VCaP (cell line): ENCODE data around the gene SOX11.

ENCODE experiments used
- H3K27ac ChIP-seq: fragments of 450-650 bp; 2 replicates; pipeline ENCODE4 v1.5.1; 2017
- TF ChIP-seq, protein P1 (sequence below): fragments of 450-650 bp; conservative IDR thresholded peaks from 2 replicates; pipeline ENCODE4 v1.5.1; 2017; ENCODE audit warnings: mild to moderate bottlenecking, moderate library complexity

Gene SOX11

DNA sequence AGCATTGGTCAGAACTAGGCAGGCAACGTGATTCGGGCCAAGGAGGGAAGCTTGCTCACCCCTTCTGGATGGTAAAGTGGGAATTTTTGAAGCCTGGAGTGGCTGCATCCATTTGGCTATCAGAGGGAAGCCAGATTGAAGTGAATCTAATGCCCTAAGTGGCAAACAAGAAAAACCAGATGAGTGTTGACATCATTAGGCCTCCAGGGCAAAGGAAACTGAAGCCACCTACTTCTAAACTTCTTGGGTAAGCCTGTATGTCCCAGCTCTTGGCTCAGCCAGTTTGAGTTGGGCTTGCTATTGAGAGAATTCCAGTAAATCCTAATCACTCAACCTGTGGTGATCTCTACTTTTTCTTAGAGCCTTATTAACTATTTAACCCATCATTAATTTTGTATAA lies 20.9 kb downstream of the SOX11 start:
- H3K27ac ChIP-seq = no peak overlapping the region
- TF ChIP-seq, protein P1, sequence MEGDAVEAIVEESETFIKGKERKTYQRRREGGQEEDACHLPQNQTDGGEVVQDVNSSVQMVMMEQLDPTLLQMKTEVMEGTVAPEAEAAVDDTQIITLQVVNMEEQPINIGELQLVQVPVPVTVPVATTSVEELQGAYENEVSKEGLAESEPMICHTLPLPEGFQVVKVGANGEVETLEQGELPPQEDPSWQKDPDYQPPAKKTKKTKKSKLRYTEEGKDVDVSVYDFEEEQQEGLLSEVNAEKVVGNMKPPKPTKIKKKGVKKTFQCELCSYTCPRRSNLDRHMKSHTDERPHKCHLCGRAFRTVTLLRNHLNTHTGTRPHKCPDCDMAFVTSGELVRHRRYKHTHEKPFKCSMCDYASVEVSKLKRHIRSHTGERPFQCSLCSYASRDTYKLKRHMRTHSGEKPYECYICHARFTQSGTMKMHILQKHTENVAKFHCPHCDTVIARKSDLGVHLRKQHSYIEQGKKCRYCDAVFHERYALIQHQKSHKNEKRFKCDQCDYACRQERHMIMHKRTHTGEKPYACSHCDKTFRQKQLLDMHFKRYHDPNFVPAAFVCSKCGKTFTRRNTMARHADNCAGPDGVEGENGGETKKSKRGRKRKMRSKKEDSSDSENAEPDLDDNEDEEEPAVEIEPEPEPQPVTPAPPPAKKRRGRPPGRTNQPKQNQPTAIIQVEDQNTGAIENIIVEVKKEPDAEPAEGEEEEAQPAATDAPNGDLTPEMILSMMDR = no peak

DNA sequence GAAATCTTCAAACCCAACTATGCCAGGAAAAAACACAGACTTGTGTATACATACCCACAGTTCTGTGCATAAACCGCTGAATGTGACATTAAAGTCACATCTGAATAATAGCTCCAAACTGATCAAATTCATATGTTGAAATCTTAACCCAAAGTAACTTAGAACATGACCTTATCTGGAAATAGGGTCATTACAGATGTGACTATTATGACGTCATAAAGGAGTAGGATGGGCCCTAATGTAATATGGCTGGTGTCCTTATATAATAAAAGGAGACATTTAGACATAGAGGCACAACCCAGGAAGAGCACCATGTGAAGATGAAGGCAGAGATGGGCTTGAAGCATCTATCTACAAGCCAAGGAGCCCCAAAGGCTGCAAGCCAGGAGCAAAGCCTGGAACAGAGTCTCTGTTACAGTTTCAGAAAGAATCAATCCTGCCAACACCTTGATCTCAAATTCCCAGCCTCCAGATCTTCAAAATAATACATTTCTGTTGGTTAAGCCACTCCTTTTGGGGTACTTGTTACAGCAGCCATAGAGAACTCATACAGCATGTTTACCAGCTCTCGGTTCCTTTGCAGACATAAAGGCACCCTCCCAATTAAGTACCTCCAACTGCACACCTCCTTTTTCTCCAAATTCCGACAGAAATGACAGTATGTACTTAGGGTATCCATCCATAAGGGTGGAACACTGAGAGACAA lies 27.6 kb downstream of the SOX11 start:
- TF ChIP-seq, protein P1 = no peak
- H3K27ac ChIP-seq = no peak overlapping the region

DNA sequence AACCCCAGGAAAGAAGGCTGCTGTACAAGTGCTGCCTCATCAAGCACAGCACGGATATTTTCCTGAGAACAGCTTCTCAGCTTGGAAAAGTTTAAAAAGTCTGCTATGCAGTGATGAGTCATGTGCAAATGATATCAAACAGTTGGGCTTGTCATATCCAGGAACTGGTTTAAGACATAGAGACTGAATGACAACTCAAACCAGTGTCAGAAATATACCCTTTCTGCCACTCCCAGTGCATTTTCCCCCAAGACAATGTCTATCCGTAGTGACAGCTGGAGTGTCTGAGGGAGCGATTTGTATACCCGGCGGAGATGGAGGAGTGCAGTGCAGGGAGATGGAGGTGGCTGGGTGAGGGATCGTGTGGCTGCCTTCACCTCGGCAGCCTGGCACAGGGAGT lies 28.2 kb downstream of the SOX11 start:
- no peak overlapping the region for H3K27ac ChIP-seq
- TF ChIP-seq, protein P1 = no peak

DNA sequence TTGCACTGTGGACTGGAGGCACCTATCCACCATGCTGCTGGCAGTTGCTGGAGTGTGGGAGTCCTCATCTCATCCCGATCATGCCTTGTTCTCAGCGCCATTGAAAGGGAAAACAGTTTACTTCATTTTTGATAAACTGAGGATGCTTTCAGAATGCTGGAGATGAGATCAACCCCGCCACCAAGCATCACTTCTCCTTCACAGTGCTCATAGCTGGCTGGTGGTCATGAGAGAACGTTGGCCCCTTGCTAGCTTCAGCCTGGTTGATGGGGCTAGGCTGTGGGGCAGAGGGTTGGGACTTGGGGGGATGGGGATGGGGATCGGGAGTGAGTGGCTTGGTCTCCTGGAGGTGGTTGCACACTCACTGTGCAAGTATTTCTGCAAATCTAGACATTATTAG lies 30.1 kb downstream of the SOX11 start:
- H3K27ac ChIP-seq = no peak overlapping the region
- TF ChIP-seq, protein P1 = no peak

DNA sequence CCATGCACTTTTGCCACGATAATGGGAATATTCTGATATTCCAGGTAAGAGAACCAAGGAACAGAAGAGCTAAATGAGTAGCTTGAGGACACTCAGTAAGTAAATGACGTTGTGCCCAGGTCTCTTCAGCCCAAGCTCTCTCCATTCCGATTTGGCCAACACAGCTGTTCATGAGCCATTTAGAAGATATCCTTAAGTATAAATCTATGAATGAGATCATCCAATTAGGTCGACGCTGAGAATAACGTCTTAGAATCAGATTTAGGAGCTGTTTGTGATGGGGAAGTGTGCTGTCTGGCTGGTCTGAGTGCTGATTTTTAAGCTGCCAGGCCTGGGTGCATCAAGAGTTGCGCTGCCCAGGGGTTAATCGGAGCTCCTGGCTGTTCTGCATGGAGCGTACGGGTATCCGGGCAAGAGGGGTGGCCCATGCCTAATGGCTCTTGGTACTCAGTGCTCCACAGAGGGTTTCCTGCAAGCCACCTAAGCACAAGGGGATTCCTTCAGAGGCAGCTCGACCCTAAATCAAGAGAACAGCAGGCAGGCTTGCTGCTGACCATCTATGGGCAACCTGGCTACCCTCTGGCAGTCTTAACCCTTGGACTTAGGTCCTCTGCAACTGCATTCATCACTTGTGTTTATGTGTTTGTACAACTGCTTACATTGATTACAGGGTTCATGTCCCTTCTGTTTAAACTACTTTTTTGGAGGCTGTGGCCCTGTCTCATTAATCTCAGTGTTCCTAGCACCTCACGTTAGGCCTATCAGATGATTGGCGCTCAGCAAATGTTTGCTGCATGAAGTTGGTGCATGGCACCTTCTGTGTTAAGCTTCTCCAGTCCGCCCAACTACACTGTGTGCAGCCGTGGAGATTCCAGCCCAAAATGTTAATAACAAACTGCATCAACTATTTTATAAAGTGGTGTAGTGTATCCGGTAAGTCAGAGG lies 31.9 kb downstream of the SOX11 start:
- TF ChIP-seq, protein P1 = no peak
- no peak overlapping the region for H3K27ac ChIP-seq

DNA sequence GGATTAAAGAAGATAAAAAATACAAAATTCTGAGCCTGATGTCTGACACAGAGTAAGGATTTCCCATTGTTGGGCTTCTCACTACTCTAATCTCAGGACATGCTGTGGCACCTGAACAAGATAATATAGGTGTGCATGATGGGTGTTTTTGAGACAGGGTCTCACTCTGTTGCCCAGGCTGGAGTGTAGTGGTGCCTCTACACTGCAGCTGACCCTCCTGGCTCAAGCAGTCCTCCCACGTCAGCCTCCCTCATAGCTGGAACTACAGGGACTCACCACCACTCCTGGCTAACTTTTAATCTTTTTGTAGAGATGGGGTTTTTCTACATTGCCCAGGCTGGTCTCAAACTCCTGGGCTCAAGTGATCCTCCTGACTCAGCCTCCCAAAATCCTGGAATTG lies 32.9 kb downstream of the SOX11 start:
- no peak overlapping the region for H3K27ac ChIP-seq

More for the DNA sequence above, 32.9 kb downstream of the SOX11 start:
- TF ChIP-seq, protein P1 = no peak
